Measurements from ENCODE around the gene GPS1.
A peak's percentile ranks its signal among the peaks of the same experiment; 100 is the strongest.

Gene GPS1

DNA sequence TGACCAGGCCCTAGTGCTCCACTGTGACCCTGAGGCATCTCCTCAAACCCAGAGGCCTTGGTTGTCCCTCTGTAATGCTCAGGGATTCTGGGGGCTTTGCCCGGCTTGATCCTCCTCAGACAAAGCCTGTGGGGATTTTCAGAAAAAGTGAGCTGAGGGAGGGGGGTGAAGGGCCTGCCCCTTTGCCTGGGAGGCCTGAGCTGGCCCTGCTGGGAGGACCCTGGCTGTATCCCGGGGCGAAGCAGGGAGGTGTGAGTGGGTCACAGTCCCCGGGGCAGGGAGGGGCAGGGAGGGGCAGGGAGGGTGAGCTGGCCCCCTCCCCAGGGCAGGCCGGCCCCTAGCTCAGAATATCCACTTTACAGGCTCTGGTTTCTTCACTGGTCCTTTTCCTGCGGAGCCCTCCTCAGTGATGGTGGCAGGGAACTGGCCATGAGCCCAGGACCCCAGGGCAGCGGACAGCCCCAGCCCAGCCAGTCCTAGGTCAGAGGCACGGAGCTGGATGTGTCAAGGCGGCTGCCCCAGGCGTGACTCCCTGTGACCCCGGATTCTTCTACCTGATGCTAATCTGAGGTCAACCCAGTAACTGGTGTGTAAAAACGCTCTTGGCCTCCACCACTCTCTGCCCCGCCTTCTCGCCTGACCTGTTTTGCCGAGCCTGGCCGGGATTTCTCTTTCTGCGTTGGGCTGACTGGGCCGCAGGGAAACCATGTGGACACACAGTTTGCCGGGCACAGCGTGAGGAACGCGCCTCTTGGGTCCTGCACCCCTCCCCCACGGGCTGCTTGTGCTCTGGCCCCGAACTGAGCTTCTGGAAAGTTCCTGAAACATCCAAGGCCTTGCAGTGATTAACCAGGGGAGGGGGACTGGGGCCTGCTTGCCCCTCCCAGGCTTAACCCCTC lies 52.1 kb downstream of the GPS1 start:
- no peak for DNase-seq (ENCODE audit: low spot score)

DNA sequence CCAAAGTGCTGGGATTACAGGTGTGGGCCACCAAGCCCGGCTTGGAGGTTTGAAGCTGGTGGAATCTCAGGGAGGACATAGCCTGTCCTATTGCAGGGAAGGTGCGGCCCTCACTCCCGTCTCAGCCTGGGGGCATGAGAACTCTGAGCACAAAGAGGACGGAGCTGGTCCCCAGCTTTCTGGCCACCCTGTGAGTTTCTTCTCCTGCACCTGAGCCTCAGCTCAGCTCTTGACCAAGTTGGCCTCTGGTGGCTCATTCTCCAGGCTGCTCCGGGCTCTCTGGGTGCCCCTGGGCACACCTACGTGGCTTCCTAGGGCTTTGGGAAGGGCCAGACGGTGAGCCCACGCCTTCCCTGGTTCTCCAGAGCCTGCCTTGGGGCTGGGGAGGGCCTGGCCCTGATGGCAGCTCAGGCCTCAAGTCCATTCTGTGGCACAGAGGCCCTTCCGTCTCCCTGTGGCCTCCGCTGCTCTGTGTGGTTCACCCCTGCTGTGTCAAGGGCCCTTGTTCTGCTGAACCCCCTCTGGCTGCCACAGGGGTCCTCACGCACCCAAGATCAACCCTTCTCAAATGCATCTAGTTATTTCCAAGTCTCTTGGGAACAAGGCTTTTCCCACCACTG lies 53.2 kb downstream of the GPS1 start:
- no peak for DNase-seq (ENCODE audit: low spot score)

DNA sequence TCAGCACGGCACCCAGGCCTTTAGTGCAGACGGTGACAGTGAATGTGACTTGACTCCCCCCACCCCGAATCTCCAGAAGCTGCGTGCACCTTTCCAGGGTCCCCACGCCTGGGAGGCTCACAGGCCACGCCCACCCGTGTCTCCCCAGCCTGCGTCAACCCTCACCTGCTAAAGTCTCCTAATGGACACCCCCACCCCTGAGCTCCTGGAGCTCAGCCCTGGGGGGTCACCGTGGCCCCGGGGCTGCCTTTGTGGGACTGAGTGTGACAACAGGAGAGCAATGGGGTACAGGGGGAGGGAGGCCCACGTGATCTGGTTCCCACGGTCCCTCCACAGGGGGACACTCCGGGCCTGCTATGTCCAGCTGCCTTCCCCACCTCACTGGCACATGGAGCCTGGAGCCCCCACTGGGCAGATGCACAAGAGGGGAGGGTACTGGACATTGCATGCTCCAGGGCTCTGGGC lies 53.8 kb downstream of the GPS1 start:
- no peak for DNase-seq (ENCODE audit: low spot score)

DNA sequence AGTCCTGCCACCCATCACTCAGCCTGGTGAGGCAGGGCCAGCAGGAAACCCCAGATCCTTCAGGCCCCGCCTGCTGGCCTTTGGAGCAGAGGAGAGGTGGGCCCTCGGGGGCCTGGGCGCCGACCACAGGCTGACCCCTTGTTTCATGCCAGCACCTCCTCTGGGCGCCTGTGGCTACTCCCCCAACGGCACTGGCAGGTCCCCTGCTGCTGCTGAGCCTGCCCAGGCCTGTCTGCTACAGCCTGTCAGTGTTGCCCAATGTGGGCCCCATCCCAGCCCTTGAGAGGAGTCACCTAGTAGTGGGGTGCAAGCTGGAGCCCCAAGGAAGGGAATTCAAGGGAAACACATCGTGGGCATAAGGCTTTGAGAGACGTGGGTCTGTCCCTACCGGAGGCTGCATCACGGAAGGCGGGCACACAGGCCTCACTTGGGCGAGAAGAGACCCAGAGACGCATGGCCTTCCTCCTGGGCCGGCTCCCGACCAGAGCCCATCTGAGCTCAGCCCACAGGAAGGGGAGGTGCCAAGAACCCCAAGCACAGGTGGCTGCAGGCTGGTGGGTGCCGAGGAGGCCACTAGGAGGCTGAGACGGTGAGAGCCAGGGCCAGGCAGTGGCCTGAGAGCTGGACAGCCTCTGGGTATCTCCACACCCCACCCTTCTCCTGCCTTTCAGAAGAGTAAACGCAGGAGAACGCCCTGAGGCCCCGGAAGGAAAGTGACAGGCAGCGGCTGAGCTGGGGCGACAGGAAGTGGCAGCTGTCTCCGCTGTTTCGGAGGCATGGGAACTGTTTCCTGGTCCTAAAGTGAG lies 54.4 kb downstream of the GPS1 start:
- DNase-seq (ENCODE audit: low spot score) = peak; percentile 58

DNA sequence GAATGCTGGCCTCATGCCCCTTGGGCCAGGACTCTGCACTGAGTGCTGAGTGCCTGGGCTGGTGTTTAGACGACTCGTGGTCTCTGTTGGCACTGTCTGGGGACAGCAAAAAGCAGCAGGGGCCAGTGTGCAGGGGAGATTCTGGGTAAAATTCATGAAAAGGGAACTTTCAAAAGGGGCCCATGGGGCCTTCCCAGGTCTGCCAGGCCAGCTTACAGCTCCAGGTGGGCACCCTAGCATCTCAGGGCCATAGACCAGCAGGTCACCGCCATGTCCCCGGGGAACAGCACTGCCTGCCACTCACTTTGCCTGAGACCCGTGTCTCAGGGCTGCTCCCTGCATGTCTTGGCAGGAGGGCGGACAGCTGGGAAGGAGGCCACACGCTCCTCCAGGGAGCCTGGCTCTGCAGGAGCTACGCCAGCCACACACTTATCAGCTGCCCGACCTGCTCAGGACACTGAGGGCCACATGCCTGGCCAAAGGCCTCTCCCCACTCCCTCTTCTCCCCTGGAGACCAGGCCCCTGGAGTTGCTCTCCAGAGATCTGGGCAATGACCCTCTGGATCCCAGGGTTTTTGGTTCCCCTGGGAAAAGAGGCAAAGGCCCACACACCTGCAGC lies 55.1 kb downstream of the GPS1 start:
- no peak for DNase-seq (ENCODE audit: low spot score)
